Mucosa of rectum (tissue), 2 donors: ENCODE results near the gene STRN4.

ENCODE experiments used
- H3K27ac ChIP-seq, 2 donors: one replicate each; pipeline ENCODE4 v1.7.0; 2013; ENCODE audit warnings: inconsistent platforms in 2 of 2, low read depth in 2 of 2, low read length in 2 of 2
- H3K27me3 ChIP-seq, 2 donors: one replicate each; pipeline ENCODE4 v1.7.0; 2013; ENCODE audit warnings: low read length in 2 of 2; ENCODE audit not compliant: control insufficient read depth in 2 of 2, insufficient read depth in 2 of 2
- H3K36me3 ChIP-seq, 2 donors: one replicate each; pipeline ENCODE4 v1.7.0; 2013; ENCODE audit warnings: low read length in 2 of 2; ENCODE audit not compliant: control insufficient read depth in 2 of 2, insufficient read depth in 2 of 2
- H3K4me1 ChIP-seq, 2 donors: one replicate each; pipeline ENCODE4 v1.7.0; 2013; ENCODE audit warnings: low read length in 2 of 2, mild to moderate bottlenecking in 1 of 2; ENCODE audit not compliant: control insufficient read depth in 2 of 2, insufficient read depth in 2 of 2
- H3K4me3 ChIP-seq, 2 donors: one replicate each; pipeline ENCODE4 v1.7.0; 2013; ENCODE audit warnings: low read length in 2 of 2
- H3K9ac ChIP-seq, 2 donors: one replicate each; pipeline ENCODE4 v1.7.0; 2013; ENCODE audit warnings: low read length in 2 of 2, low read depth in 1 of 2, mild to moderate bottlenecking in 1 of 2
- H3K9me3 ChIP-seq, 2 donors: one replicate each; pipeline ENCODE4 v1.7.0; 2013; ENCODE audit warnings: low read length in 2 of 2; ENCODE audit not compliant: control insufficient read depth in 2 of 2
- donor health status: healthy.
- donor health status: Normal muscosa, but diverticular disease.

Gene STRN4

GRCh38 chr19:46759817-46760333 is 13.6 kb upstream of the STRN4 start:
- no peak overlapping the region for H3K9ac ChIP-seq
- no peak overlapping the region for H3K27ac ChIP-seq
- H3K27me3 ChIP-seq = no peaks in the 10 kb centered on the region
- no peaks in the 10 kb centered on the region for H3K9me3 ChIP-seq
- H3K36me3 ChIP-seq = peaks cover 0 to 8% of the 10 kb centered on the region in 2 donors
- no peak overlapping the region for H3K4me3 ChIP-seq
- H3K4me1 ChIP-seq = peaks cover 6 to 16% of the 10 kb centered on the region in 2 donors

DNA sequence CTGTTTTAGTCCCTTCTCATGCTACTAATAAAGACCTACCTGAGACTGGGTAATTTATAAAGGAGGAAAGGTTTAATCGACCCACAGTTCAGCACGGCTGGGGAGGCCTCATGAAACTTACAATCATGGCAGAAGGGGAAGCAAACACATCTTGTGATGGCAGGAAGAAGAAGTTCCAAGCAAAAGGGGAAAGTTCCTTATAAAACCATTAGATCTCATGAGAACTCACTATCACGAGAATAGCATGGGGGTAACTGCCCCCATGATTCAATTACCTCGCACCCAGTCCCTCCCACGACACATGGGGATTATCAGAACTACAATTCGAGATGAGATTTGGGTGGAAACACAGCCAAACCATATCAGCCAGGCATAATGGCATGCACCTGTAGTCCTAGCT is 13.0 kb upstream of the STRN4 start:
- Histone ChIP-seq H3K27me3 (no peaks in the 10 kb centered on the region), H3K9me3 (no peaks in the 10 kb centered on the region), H3K9ac (no peak overlapping the region), H3K36me3 (peaks cover 0 to 8% of the 10 kb centered on the region in 2 donors), H3K4me3 (no peak overlapping the region), H3K4me1 (peaks cover 4 to 12% of the 10 kb centered on the region in 2 donors), H3K27ac (no peak overlapping the region)

GRCh38 chr19:46756544-46756888 is 10.3 kb upstream of the STRN4 start:
- Histone ChIP-seq H3K4me1 (peaks cover 0 to 7% of the 10 kb centered on the region in 2 donors), H3K4me3 (no peak overlapping the region), H3K27me3 (no peaks in the 10 kb centered on the region), H3K36me3 (peaks cover 0 to 8% of the 10 kb centered on the region in 2 donors), H3K9ac (no peak overlapping the region), H3K9me3 (no peaks in the 10 kb centered on the region), H3K27ac (no peak overlapping the region)

DNA sequence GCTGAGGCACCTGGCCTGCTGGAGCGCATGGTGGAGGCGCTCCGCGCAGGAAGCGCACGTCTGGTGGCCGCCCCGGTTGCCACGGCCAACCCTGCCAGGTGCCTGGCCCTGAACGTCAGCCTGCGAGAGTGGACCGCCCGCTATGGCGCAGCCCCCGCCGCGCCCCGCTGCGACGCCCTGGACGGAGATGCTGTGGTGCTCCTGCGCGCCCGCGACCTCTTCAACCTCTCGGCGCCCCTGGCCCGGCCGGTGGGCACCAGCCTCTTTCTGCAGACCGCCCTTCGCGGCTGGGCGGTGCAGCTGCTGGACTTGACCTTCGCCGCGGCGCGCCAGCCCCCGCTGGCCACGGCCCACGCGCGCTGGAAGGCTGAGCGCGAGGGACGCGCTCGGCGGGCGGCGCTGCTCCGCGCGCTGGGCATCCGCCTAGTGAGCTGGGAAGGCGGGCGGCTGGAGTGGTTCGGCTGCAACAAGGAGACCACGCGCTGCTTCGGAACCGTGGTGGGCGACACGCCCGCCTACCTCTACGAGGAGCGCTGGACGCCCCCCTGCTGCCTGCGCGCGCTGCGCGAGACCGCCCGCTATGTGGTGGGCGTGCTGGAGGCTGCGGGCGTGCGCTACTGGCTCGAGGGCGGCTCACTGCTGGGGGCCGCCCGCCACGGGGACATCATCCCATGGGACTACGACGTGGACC is 9.7 kb upstream of the STRN4 start:
- H3K27ac ChIP-seq = no peak overlapping the region
- H3K9me3 ChIP-seq = no peaks in the 10 kb centered on the region
- H3K27me3 ChIP-seq = no peaks in the 10 kb centered on the region
- H3K4me3 ChIP-seq = no peak overlapping the region
- peaks cover 0 to 8% of the 10 kb centered on the region in 2 donors for H3K36me3 ChIP-seq
- no peak overlapping the region for H3K9ac ChIP-seq
- H3K4me1 ChIP-seq = peaks cover 0 to 5% of the 10 kb centered on the region in 2 donors

- no peak overlapping the region for H3K27ac ChIP-seq
These were observed 9.0 kb upstream of the STRN4 start for GRCh38 chr19:46755077-46755852.

GRCh38 chr19:46753420-46754155 is 7.3 kb upstream of the STRN4 start:
- H3K36me3 ChIP-seq = peaks cover 0 to 8% of the 10 kb centered on the region in 2 donors
- H3K27me3 ChIP-seq = no peaks in the 10 kb centered on the region
- H3K9ac ChIP-seq = no peak overlapping the region
- H3K4me3 ChIP-seq = no peak overlapping the region
- no peaks in the 10 kb centered on the region for H3K9me3 ChIP-seq
- no peak overlapping the region for H3K27ac ChIP-seq
- peaks cover 0 to 5% of the 10 kb centered on the region in 2 donors for H3K4me1 ChIP-seq

More at GRCh38 chr19:46755077-46755852, 9.0 kb upstream of the STRN4 start:
- H3K4me1 ChIP-seq = peaks cover 0 to 5% of the 10 kb centered on the region in 2 donors
- peaks cover 0 to 8% of the 10 kb centered on the region in 2 donors for H3K36me3 ChIP-seq
- no peaks in the 10 kb centered on the region for H3K9me3 ChIP-seq
- no peak overlapping the region for H3K4me3 ChIP-seq
- no peak overlapping the region for H3K9ac ChIP-seq
- H3K27me3 ChIP-seq = no peaks in the 10 kb centered on the region

DNA sequence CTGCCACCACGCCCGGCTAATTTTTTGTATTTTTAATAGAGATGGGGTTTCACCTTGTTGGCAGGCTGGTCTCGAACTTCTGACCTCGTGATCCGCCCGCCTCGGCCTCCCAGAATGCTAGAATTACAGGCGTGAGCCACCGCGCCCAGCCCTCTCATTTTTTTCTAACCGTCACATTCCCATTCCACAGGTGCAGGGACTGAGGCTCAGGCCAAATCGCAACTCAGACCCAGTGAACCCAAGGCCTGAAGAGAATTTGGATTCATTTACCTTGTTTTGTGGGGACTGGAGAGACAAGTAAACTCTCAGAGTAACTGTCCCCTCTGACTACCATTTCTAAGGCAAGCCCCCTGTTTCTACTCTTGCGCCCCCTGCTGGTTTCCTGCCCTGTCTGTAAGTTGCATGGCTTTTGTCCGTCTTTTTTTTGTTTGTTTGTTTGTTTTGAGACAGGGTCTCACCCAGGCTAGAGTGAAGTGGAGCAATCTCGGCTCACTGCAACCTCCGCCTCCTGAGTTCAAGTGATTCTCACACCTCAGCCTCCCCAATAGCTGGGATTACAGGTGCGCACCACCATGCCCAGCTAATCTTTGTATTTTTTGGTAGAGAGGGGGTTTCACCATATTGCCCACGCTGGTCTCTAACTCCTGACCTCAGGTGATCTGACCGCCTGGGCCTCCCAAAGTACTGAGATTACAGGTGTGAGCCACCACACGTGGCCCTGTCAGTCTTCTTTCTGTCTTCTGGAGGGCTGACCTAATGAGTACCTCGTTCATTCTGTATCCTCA is 2.3 kb upstream of the STRN4 start:
- H3K9me3 ChIP-seq = no peaks in the 10 kb centered on the region
- H3K4me1 ChIP-seq = peaks cover 10% of the 10 kb centered on the region in 2 donors
- no peak overlapping the region for H3K27ac ChIP-seq
- no peak overlapping the region for H3K9ac ChIP-seq
- H3K4me3 ChIP-seq = no peak overlapping the region
- H3K36me3 ChIP-seq = no peaks in the 10 kb centered on the region
- no peaks in the 10 kb centered on the region for H3K27me3 ChIP-seq

DNA sequence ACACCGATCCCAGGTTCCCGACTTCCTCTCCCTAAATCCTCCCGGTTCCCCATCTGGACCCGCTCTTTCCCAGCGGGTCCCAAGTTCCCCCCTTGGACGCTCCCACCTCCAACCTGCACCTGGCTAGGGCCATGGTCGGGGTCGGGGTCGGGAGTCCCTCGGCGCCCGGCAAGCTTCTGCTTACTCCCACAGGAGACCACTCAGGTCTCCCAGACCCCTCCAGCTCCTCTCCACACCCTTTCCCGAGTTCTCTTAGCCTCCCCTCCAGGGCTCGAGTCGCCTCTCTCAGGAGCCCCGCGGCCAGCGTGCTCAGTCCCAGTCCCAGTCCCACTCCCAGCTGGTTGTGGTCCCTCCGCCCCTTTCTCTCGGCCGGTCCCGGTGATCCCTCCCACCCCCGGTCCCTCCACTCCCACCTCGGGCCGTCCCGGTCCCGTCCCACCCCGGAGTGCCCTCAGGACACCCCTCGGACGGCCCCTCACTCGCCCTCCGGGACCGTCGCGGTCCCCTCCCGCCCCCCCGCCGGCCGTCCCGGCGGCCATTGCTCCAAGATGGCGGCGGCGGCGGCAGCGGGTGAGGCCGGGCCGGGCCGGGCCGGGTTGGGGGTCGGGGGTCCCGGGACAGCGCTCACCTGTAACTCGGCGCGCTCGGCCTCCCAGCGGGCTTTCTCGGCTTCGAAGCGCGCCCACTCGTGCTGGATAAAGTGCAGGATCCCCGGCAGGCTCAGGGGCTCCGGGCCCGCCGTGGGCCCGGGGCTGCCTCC is 549 bp downstream of the STRN4 start, which contains the start of gene FKRP:
Gene FKRP, plus strand, starts transcription at position 537 of the 760 bp plus-strand sequence. CDS start 9,394 bp downstream, outside the sequence.
- Histone ChIP-seq H3K27me3 (no peaks in the 10 kb centered on the region), H3K9ac (peak within 1 kb of the TSS; percentile 89 to 91), H3K27ac (peak within 1 kb of the TSS; percentile 46 to 56), H3K9me3 (no peaks in the 10 kb centered on the region), H3K4me1 (peaks cover 9 to 10% of the 10 kb centered on the region in 2 donors), H3K4me3 (peak within 1 kb of the TSS; percentile 88 to 90), H3K36me3 (no peaks in the 10 kb centered on the region)

DNA sequence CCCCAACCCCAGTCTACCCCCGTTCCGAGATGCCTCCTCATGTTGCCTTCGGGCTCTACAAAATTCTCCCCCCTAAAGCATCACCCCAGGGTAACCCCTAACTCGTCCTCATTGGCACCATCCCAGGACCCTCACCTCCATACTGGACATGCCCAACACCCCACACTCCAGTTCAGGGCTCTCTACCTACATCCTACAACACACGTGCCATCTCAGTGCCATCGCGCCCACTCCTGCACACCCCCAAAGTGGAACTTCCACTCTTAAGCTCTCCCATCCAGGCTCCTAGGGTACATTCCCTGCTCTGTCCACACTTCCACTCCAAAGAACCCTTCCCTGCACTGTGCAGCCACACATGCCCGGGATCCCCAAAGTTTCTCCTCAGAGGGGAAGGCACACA is 1.2 kb downstream of the STRN4 start:
- H3K9ac ChIP-seq = peak overlapping the region; percentile 89 to 91
- no peaks in the 10 kb centered on the region for H3K9me3 ChIP-seq
- H3K27ac ChIP-seq = no peak overlapping the region
- H3K4me3 ChIP-seq = peak overlapping the region; percentile 88 to 90
- H3K4me1 ChIP-seq = peaks cover 9 to 10% of the 10 kb centered on the region in 2 donors
- H3K36me3 ChIP-seq = no peaks in the 10 kb centered on the region
- no peaks in the 10 kb centered on the region for H3K27me3 ChIP-seq
